Subcutaneous abdominal adipose tissue (tissue), 5 donors: ENCODE data around the gene CACNB1.

Experiments
- H3K27ac ChIP-seq: one replicate; pipeline ENCODE4 v1.7.0; 2013; ENCODE audit warnings: low read depth, mild to moderate bottlenecking, inconsistent platforms, low read length, moderate library complexity
- H3K27me3 ChIP-seq, 5 donors: one replicate each; pipeline ENCODE4 v1.7.0; 2013; ENCODE audit warnings: low read length in 5 of 5, inconsistent platforms in 1 of 5; ENCODE audit not compliant: control insufficient read depth in 5 of 5, insufficient read depth in 4 of 5
- H3K36me3 ChIP-seq, 5 donors: one replicate each; pipeline ENCODE4 v1.7.0; 2013; ENCODE audit warnings: low read length in 5 of 5; ENCODE audit not compliant: control insufficient read depth in 5 of 5, insufficient read depth in 5 of 5
- H3K4me1 ChIP-seq, 5 donors: one replicate each; pipeline ENCODE4 v1.7.0; 2013; ENCODE audit warnings: low read length in 5 of 5, mild to moderate bottlenecking in 3 of 5, moderate library complexity in 1 of 5; ENCODE audit not compliant: control insufficient read depth in 5 of 5, insufficient read depth in 5 of 5
- H3K4me3 ChIP-seq, 5 donors: one replicate each; pipeline ENCODE4 v1.7.0; 2013; ENCODE audit warnings: low read length in 5 of 5, low read depth in 1 of 5
- H3K9ac ChIP-seq, 5 donors: one replicate each; pipeline ENCODE4 v1.7.0; 2013; ENCODE audit warnings: low read length in 5 of 5, mild to moderate bottlenecking in 4 of 5, moderate library complexity in 3 of 5
- H3K9me3 ChIP-seq, 5 donors: one replicate each; pipeline ENCODE4 v1.7.0; 2013; ENCODE audit warnings: low read length in 5 of 5; ENCODE audit not compliant: control insufficient read depth in 5 of 5
- donor health status: healthy.
- donor health status: healthy.
- donor health status: healthy.
- donor health status: healthy.
- donor health status: healthy.

Gene CACNB1

DNA sequence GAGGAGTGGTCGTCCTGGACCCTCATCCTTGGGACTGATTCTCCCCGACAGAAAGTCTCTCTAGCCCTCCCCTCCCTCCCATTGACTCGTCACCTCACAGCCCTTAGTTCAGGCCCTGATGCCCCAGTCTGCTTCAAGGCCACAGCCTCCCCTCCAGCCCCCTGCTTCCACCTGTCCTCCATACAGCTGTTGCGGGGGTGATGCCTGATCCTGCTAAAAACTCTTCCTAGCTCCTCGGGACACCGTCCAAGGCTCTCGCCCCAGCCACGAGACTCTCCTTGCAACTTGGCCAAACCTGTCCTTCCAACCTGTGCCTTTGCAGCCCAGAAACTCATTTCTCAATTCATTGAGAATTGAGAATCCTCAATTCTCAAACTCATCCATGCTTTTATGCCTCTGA is 21.4 kb upstream of the CACNB1 start:
- no peak overlapping the region for H3K27ac ChIP-seq
- peaks cover 4 to 28% (median 20%) of the 10 kb centered on the region in 5 donors for H3K27me3 ChIP-seq

DNA sequence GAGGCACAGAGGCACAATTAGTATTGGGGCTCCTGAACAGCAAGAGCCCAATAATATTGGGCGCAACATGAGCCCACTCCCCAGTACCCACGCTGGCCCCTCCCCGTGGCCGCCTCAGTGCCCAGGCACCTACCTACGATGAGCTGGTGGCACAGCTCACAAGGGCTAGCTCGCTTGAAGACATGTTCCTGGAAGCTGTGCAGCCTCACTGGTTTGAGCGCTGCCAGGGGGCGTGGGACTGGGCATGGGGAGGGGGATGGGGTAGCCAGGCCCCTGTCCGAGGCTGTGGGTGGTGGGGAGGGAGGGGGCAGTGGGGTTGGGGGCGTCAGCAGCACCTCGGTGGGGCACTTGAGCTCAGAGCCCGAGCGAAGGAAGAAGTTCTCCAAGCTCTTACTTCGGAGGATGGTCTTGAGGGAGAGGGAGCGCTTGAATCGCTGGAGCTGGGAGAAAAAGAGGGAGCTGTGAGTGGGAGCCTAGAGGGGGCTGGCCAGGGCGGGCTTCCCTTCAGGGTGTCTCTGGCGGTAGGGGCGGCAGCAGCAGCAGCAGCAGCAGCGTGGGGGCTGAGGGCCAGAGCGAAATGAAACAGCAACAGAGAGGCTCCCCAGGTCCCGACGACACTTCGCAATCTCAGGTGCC is 20.4 kb upstream of the CACNB1 start:
- no peak overlapping the region for H3K27ac ChIP-seq
- H3K27me3 ChIP-seq, result peaks cover 0 to 27% (median 10%) of the 10 kb centered on the region in 5 donors
- no peaks in the 10 kb centered on the region for H3K36me3 ChIP-seq
- no peak overlapping the region for H3K9ac ChIP-seq
- H3K9me3 ChIP-seq, result no peaks in the 10 kb centered on the region
- H3K4me3 ChIP-seq, result no peak overlapping the region
- peaks cover 0 to 12% (median 3%) of the 10 kb centered on the region in 5 donors for H3K4me1 ChIP-seq

More for the DNA sequence above, 21.4 kb upstream of the CACNB1 start:
- Histone ChIP-seq H3K9ac (no peak overlapping the region), H3K36me3 (no peaks in the 10 kb centered on the region), H3K9me3 (no peaks in the 10 kb centered on the region), H3K4me1 (peaks cover 0 to 8% (median 0%) of the 10 kb centered on the region in 5 donors), H3K4me3 (no peak overlapping the region)

DNA sequence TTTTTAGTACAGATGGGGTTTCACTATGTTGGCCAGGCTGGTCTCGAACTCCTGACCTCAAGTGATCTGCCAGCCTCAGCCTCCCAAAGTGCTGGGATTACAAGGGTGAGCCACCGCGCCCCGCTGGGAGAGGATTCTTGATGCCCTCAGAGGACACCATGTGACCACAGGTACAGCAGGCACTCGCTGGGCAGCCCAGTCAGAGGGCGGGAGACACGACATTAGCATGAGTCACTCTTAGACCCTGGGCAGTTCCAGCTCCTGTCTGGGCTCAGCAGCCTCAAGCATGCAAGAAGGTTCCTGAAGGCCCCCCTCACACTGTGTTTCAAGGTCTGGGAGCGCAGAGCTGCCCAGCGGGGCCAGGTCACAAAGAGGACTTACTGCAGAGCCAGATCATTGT is 16.4 kb upstream of the CACNB1 start:
- H3K27me3 ChIP-seq, result peaks cover 0 to 28% (median 22%) of the 10 kb centered on the region in 5 donors
- H3K36me3 ChIP-seq, result no peaks in the 10 kb centered on the region
- no peak overlapping the region for H3K9ac ChIP-seq
- H3K27ac ChIP-seq, result no peak overlapping the region
- H3K4me3 ChIP-seq, result no peak overlapping the region
- peaks cover 2 to 31% (median 28%) of the 10 kb centered on the region in 5 donors for H3K4me1 ChIP-seq
- no peaks in the 10 kb centered on the region for H3K9me3 ChIP-seq

DNA sequence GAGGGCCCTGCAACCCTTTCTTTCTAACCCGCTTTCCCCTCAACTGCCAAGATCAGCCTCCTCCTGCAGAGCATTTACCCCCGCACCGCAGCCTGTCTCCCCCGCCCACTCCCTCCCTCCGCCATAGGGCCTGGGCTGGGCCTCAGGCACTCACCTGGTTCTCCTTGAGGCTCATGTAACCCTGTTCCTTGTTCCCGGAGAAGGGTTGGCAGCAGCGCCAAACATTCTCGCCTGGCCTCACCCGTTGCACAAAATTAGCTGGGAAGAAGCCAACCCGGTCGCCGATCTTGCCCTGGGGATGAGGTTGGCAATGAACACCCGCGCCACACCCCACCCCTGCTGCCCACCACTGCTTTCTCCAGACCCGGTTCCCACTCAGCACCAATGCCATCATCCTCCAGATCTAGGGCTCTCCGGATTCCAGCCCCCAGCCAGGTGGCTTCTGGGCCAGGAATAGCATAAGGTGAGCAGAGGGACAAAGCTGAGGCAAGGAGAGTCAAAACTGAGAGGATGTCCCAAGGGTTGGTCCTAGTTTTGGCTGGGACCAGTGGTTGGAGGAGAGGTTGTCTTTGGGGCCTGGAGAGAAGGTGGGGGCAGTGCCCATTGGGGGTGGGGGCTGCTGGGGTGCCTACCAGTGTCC is 15.5 kb upstream of the CACNB1 start:
- peaks cover 0 to 32% (median 23%) of the 10 kb centered on the region in 5 donors for H3K27me3 ChIP-seq
- no peak overlapping the region for H3K4me3 ChIP-seq
- H3K4me1 ChIP-seq, result peaks cover 2 to 35% (median 32%) of the 10 kb centered on the region in 5 donors
- no peak overlapping the region for H3K9ac ChIP-seq
- H3K36me3 ChIP-seq, result no peaks in the 10 kb centered on the region
- no peak overlapping the region for H3K27ac ChIP-seq
- no peaks in the 10 kb centered on the region for H3K9me3 ChIP-seq

DNA sequence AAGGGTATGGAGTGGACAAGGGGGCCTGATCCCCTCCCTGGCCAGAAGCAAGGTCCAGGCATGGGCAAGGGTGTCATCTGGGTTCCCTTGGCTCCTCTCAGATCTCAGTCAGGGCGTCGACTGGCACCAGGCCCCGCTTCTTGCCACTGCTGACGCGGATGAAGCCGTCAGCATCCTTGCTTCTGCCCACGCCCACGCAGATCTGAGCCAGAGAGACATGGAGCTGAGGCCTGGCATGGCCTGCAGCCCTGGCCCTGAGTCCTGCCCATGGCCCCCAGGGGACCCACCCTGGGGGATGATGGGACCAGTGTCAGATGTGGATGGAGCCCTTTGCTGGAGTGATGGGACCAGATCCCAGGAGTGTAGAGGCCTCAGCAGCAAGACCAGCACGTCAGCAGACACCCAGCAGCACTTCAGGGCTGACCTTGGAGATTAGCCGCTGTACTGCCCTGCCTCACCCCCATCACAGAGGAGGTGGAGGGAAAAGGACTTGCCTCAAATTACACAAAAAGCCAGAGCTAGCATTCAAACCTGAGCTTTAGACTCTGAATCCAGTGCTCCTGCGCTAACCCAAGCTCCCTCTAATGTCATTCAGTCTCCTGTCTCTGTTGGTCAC is 14.8 kb upstream of the CACNB1 start:
- Histone ChIP-seq H3K4me3 (no peak overlapping the region), H3K4me1 (peaks cover 2 to 35% (median 32%) of the 10 kb centered on the region in 5 donors), H3K9ac (no peak overlapping the region), H3K27ac (no peak overlapping the region), H3K36me3 (no peaks in the 10 kb centered on the region), H3K9me3 (no peaks in the 10 kb centered on the region), H3K27me3 (peaks cover 0 to 32% (median 22%) of the 10 kb centered on the region in 5 donors)

DNA sequence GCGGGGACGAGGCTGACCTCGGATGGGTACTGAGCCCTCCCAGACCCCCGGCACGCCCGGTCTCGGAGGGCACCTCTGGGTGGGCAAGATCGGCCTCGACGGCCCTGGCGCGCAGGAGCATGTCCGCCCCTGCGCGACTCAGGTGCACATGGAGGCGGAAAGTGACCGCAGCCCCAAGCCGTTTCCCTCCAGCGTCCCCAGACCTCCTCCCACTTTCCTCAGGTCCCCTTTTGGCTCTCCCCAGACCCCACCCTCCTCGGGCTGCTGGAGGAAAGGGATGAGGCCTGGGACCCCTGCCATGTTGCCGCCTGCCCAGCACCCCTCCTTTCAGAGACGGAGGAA is 12.6 kb upstream of the CACNB1 start:
- Histone ChIP-seq H3K4me1 (peaks cover 2 to 35% (median 32%) of the 10 kb centered on the region in 5 donors), H3K27me3 (peaks cover 0 to 23% (median 17%) of the 10 kb centered on the region in 5 donors), H3K9me3 (no peaks in the 10 kb centered on the region), H3K27ac (no peak overlapping the region), H3K9ac (peak overlapping the region in 2 of 5 donors; percentile 23 to 45), H3K4me3 (peak overlapping the region in 3 of 5 donors; percentile 44 to 57 (median 50)), H3K36me3 (peaks cover 1 to 6% (median 2%) of the 10 kb centered on the region in 5 donors)

DNA sequence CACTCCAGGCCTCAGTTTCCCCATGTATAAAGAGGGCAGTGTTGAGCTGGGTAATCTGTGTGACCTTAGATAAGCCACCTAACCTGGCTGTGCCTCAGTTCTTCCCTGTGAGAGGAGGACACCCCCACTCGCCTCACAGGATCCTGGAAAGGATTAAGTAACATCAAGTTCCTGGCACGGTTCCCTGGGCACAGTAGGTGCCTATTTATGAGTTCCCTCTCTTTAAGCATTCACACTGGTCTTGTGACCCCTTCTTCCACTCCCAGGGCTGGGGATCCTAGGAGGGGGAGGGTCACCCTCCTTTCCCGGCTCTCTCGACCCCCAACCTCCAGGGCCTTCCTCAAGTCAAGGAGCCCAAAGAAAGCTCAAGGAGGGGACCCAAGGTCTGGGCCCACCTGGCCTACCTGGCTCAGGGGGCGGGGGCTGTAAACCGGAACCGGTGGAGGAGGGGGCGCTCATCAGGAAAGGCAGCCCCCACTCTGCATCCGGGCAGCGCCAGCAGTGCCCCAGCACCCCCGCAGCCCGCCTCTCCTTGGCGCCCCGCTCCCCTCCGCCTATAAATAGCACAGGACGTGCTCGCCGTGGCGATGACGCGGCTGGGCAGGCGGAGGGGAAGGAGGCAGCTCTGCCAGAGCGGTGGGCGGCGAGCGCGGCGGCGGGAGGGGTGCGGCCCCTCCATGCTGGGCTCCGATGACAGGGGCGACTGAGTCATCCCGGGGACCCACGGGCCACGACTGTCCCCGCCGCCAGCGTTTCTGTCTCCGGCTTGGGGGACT is 12.0 kb upstream of the CACNB1 start:
- Histone ChIP-seq H3K9ac (peak overlapping the region in 3 of 5 donors; percentile 23 to 45 (median 40)), H3K4me1 (peaks cover 2 to 35% (median 32%) of the 10 kb centered on the region in 5 donors), H3K27ac (no peak overlapping the region), H3K4me3 (peak overlapping the region in 3 of 5 donors; percentile 44 to 57 (median 50)), H3K36me3 (peaks cover 3 to 11% (median 8%) of the 10 kb centered on the region in 5 donors), H3K27me3 (peaks cover 0 to 23% (median 13%) of the 10 kb centered on the region in 5 donors), H3K9me3 (no peaks in the 10 kb centered on the region)

- Histone ChIP-seq H3K4me1 (peaks cover 2 to 35% (median 32%) of the 10 kb centered on the region in 5 donors), H3K9me3 (no peaks in the 10 kb centered on the region), H3K27me3 (peaks cover 0 to 23% (median 10%) of the 10 kb centered on the region in 5 donors), H3K9ac (no peak overlapping the region), H3K4me3 (peak overlapping the region in 1 of 5 donors; percentile 57), H3K27ac (no peak overlapping the region), H3K36me3 (peaks cover 7 to 17% (median 14%) of the 10 kb centered on the region in 5 donors)
These were observed 11.4 kb upstream of the CACNB1 start for GRCh38 chr17:39208893-39209292.

DNA sequence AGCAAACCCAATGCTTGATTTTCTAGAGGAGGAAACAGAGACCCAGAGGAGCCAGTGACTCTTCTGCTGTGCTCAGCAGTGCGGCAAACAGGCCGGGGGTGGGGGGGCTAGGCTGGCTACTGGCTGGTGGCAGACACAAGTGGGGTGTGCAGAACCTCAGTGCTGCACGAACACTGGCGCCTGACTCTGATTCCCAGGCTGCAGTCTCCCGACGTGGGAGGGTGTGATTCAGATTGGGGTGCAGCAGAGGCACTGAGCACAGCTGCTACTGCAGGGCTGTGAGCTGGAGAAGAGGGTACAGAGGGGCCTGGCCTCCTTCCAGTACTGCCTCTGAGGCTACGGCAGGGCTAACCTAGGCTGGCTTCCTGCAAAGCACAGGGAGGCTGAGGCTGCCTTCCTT is 10.7 kb upstream of the CACNB1 start:
- Histone ChIP-seq H3K27ac (no peak overlapping the region), H3K9ac (no peak overlapping the region), H3K4me1 (peaks cover 2 to 35% (median 31%) of the 10 kb centered on the region in 5 donors)

More for the DNA sequence above, 10.7 kb upstream of the CACNB1 start:
- Histone ChIP-seq H3K4me3 (no peak overlapping the region), H3K27me3 (peaks cover 0 to 23% (median 10%) of the 10 kb centered on the region in 5 donors), H3K9me3 (no peaks in the 10 kb centered on the region), H3K36me3 (peaks cover 10 to 25% (median 21%) of the 10 kb centered on the region in 5 donors)
